GM11168 (cell line): ENCODE results near the gene SIMC1.
"Not testable (repeated sequence)": the region's sequence is repeated elsewhere in the genome, so short reads cannot be mapped to it uniquely, and the experiment has no call there.

ENCODE experiments used
- in situ Hi-C: fragments of 300-500 bp; cut with MboI; formaldehyde crosslinking; loops from one replicate; pipeline ENCODE4 v1.12.0; 2022; ENCODE audit warnings: low sequenced_read_pairs; ENCODE audit not compliant: unreplicated experiment

SIMC1 gene

GRCh38 chr5:176289018-176289417 is 50.8 kb downstream of the SIMC1 start:
- in situ Hi-C loops: not testable (repeated sequence)

DNA sequence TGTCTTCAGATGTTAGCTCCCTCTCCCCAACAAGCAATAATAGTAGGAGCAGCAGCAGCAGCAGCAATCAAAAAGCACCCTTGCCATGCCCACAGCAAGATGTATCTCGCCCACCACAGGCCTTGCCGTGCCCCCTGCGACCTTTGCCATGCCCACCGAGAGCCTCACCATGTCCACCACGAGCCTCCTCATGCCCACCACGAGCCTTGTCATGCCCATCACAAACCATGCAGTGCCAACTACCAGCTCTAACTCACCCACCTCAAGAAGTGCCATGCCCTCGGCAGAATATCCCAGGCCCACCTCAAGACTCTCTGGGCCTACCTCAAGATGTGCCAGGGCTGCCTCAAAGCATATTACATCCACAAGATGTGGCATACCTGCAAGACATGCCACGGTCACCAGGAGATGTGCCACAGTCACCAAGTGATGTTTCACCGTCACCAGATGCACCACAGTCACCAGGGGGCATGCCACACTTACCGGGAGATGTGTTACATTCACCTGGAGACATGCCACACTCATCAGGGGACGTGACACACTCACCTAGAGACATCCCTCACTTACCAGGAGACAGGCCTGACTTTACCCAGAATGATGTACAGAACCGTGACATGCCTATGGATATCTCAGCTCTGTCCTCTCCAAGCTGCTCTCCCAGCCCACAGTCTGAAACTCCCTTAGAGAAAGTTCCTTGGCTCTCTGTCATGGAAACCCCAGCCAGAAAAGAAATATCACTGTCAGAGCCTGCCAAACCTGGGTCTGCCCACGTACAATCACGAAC is 52.0 kb downstream of the SIMC1 start:
- in situ Hi-C loops: not testable (repeated sequence)

GRCh38 chr5:176305356-176305755 is 67.1 kb downstream of the SIMC1 start:
- in situ Hi-C loops: not testable (repeated sequence)

GRCh38 chr5:176317534-176318374 is 79.5 kb downstream of the SIMC1 start:
- in situ Hi-C loops: no loop called here

DNA sequence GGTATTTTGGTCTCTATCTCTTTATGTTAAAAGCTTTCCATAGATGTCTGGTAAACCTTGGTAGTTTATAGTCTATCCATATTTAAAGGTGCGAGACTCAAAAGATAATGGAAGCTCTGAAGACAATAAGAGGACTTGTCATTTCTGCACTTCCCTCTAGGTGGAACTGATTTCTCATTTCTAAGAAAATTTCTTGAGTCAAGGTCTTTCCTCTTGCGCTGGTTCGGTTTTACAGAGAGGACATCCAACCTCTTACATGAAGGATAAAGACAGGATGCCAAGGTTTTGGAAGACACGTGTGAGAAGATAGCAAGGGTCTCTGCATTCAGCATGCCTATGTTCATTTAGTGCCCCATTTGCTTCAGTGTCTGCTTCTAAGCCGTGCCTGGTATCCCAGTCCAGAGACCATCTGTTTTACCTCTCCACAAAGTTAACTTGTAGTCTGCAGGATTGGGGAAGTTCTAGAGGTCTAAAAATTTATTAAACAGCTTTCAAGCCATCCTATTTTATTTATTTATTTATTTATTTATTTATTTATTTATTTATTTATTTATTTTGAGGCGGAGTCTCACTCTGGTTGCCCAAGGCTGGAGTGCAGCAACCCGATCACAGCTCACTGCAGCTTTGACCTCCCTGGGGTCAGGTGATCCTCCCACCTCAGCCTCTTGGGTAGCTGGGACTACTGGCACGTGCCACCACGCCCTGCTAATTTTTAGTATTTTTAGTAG is 81.8 kb downstream of the SIMC1 start:
- in situ Hi-C loops: no loop called here

DNA sequence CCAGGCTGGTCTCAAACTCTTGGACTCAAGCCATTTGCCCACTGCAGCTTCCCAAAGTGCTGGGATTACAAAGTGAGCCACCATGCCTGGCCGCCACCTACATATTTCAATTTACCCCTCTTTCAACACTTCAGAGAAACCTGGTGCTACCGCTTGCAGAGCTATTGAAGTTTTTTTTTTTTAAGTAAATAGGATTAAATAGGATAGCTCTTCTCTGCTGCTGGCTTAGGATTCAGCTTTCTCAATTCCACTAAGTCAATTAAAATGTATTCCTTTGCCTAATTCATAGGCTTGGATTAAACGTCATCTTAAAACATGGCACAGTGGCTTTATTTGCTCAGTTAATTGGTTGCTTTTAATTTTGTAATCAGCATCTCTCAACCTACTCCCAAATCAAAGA is 82.4 kb downstream of the SIMC1 start:
- in situ Hi-C loops: no loop called here

DNA sequence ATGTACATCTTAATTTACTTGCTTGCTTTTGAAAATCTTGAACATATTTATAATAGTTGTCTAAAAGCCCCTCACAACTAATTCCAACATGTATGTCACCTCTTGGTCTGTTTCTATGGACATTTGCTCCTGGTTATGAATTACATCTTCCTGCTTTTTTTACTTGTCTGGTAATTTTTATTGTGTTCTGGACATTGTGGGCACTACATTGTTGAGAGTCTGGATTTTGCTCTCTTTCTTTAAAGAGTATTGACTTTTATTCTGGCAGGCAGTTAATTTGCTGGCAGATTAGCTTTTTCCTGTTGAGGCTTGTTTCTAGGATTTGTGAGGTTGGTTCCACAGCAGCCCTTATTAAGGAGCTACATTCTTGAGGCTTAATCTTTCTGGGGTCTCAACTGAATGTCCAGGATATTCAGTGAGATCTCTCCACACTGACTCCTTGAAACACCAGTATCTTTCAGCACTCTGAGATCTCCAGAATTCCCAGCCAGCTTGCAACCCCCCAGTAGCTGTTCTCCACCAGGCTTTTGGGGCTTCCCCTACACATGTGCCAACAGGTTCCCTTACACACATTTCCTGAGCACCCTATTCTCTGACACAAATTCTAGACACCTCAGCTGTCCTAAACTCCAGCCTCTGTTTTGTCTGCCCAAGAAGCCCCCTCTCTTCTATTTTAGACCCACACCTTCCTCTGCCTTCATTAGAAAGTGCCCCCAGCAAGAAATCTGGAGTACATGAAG is 96.0 kb downstream of the SIMC1 start:
- in situ Hi-C loops: no loop called here

- in situ Hi-C loops: no loop called here
Observed at GRCh38 chr5:176337913-176338312, 99.7 kb downstream of the SIMC1 start.

- in situ Hi-C loops: no loop called here
Observed at GRCh38 chr5:176339304-176339703, 101.1 kb downstream of the SIMC1 start.

GRCh38 chr5:176341325-176342157 is 103.3 kb downstream of the SIMC1 start:
- in situ Hi-C loops: no loop called here

GRCh38 chr5:176342158-176342483 is 103.9 kb downstream of the SIMC1 start:
- in situ Hi-C loops: no loop called here

DNA sequence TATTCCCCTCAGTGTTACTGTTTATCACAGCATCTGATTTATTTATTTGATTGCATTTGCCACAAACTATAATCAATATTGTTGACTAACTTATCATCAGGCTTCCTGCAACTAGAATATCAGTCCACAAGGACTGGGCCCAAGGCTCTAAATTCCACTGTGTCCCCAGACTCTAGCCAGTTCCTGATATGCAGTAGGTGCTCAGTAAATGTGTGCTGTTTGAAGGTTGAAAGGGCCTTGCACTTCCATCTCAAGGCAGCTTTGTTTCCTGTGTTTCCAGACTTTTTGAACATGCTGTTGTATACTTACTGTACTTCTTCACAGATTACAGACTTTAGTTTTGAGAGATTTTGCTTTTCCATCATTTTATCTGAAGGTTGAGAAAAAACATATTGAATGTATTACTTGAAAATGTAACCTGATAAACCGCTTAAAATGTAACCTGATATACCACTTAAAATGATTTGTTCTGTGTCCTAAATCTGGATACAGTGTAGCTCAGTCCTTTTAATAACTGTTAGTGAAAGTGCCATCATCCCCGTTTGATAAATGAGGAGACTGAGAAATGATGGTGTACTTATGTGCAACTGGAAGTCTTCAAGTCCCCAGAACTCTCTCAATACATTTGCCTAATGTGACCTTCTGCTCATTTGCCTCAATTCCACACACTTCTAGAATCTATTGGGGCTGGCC is 104.7 kb downstream of the SIMC1 start:
- in situ Hi-C loops: no loop called here

- in situ Hi-C loops: no loop called here
Observed at GRCh38 chr5:176350416-176350815, 112.2 kb downstream of the SIMC1 start.

DNA sequence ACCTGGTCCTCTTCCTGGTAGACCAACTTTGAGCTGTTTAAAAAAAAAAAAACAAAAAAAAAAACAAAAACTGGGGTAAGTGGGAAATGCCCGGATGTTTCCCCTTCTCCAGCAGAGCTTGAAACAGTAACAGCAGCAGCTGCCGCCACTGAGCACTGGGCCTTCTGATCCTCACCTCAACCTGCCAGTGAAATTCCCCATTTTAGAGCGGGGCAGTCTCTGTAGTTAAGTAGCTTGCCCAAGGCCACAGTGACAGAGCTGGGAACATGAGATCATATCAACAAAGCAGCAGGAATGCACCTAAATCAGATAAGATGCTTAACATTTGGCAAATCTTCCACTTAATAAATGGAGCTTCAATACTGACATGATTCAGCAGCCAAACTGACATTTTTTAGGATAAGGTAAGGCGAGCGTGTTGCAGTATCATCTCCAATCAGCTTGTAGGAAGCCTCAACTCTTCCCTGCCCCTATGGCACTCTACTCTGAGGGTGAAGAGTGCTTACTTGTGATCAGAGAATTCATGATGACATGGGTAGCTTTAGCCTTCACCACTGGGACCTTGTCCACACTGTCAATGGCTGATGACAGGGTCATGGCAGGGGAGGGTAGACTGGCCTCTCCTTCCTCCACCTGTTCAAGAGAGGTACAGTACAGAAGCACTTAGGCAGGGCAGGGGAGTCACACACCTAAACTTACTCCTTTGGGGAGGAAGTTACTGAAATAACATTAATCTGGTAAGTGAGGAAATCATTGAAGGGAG is 114.1 kb downstream of the SIMC1 start:
- in situ Hi-C loops: no loop called here

DNA sequence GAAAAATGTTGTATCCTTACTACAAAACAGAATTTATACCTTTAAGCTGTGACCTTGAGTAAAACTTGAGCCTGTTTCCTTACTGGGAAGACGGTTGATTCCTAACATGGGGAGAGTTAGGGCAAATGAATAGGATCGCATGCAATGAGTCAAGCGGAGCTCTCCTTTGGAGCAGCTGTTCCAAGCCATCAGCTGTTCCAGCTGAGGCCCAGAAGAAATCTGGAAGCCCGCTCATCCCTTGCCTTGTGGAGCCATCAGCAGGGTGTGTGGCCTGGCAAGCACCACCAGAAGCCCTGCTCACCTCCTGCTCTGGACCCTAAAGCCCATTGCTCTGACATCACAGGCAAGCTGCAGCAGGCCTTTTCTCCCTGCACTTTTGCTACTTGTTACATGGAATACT is 115.3 kb downstream of the SIMC1 start:
- in situ Hi-C loops: no loop called here

DNA sequence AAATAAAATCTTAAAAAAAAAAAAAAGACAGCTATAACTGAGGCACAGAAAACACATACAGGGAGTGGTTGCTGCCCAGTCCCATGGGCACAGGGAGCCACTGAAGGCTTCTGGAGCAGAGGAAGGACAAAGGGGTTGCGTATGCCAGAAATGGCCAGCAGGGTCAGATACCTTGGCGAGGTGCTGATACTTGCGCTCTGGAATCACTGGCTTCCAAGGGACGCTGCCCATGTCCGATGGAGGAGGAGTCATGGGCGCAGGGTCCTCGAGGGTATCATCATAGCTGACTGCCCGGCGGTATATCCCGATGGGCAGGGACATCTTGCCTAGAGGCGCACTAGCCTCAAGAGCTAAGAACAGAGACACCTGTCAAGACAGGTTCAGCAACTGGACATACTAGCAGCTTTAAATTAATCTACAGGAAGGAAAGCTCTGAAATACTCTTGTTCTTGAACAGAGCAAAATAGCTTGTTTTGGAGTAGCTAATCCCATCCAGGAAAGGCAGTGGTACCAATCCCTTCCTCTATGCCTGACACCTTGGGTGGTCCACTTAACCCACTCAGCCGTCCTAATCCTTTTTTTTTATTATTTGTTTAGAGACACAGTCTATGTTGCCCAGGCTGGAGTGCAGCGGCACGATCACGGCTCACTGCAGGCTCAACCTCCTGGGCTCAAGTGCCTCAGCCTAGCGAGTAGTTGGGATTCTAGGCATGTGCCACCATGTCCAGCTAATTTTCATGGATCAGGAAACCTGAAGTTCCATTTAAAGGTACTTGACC is 117.4 kb downstream of the SIMC1 start:
- in situ Hi-C loops: no loop called here

- in situ Hi-C loops: no loop called here
Observed at GRCh38 chr5:176356179-176356566, 117.9 kb downstream of the SIMC1 start.
